NT2/D1 (cell line): ENCODE data around the gene RFC5.

Experiments used
- DNase-seq: peaks from one replicate; pipeline ENCODE4 v3.0.0-alpha.2; 2011; ENCODE audit warnings: low read depth, low spot score
- H3K27me3 ChIP-seq: 2 replicates; pipeline ENCODE4 v1.6.0; 2011; ENCODE audit warnings: mild to moderate bottlenecking; ENCODE audit not compliant: insufficient read length, insufficient read depth
- H3K36me3 ChIP-seq: 2 replicates; pipeline ENCODE4 v1.6.1; 2011; ENCODE audit warnings: mild to moderate bottlenecking, low read length, mixed read lengths; ENCODE audit not compliant: insufficient read depth, insufficient read length
- H3K4me1 ChIP-seq: 2 replicates; pipeline ENCODE4 v1.5.1; 2011; ENCODE audit not compliant: insufficient read depth, insufficient read length
- H3K4me3 ChIP-seq: 2 replicates; pipeline ENCODE4 v1.5.1; 2011; ENCODE audit warnings: low read depth; ENCODE audit not compliant: insufficient read length
- H3K9ac ChIP-seq: 2 replicates; pipeline ENCODE4 v1.6.0; 2011; ENCODE audit warnings: low read depth; ENCODE audit not compliant: insufficient read length
- H3K9me3 ChIP-seq: 2 replicates; pipeline ENCODE4 v1.5.1; 2011; ENCODE audit warnings: mild to moderate bottlenecking, low read length; ENCODE audit not compliant: insufficient read depth
- SUZ12 ChIP-seq: IDR thresholded peaks from 2 replicates; pipeline ENCODE4 v1.6.1; 2011; ENCODE audit not compliant: insufficient read length, insufficient read depth; ENCODE audit errors: extremely low read depth
- YY1 ChIP-seq: IDR thresholded peaks from 2 replicates; pipeline ENCODE4 v1.6.1; 2011; ENCODE audit not compliant: insufficient read length, insufficient read depth
- ZNF274 ChIP-seq: IDR thresholded peaks from 2 replicates; pipeline ENCODE4 v1.6.1; 2011; ENCODE audit warnings: mild to moderate bottlenecking, low read depth, low read length

The RFC5 gene

DNA sequence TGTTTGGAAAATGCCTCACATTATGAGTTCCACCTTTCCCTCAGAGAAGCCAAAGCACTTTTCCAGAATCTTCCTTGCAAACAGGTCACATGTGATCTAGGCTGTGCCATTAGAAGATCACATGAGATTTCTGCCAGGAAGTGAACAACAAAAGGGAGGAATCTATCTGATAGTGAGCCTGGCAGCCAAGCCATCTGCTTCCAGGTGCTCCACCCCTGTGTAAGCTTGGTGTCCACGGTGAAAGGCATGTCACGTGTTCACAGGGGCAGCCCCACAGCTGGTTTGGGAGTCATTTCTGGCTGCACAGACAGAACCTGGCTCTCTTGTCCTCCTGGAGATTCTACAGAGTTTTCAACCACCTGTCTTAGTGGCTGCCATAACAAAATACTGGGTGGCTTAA, 44.2 kb upstream of the RFC5 start:
- Histone ChIP-seq H3K9me3 (peaks cover 7% of the 10 kb centered on the region; the same call in 1 of the 2 replicates), H3K4me1 (no peaks in the 10 kb centered on the region), H3K36me3 (no peaks in the 10 kb centered on the region), H3K4me3 (no peak overlapping the region), H3K9ac (no peak overlapping the region), H3K27me3 (peaks cover 23% of the 10 kb centered on the region)
- DNase-seq, result no peak
- TF ChIP-seq SUZ12 (no peak), ZNF274 (no peak), YY1 (no peak)

DNA sequence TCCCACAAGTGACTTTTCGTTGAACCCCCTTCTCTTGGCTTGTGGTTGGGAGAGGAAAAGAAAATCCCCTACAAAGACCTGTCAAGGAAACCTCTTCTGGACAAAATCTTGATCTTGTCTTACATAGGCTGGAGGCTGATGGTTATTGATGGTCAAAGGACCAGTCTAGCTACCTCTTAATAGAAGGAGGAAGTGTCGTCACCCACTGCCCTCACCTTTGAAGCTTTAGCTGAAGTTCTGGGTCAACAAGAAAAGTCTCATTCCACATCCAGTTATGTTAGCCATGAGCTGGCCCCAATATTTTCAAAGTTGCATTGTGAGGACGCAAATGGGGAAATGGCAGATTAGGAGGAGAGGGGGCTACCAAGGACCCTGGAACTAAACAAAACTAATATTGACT, 41.5 kb upstream of the RFC5 start:
- no peak for TF ChIP-seq ZNF274
- TF ChIP-seq SUZ12, result no peak
- TF ChIP-seq YY1, result no peak
- H3K4me3 ChIP-seq, result no peak overlapping the region
- H3K4me1 ChIP-seq, result no peaks in the 10 kb centered on the region
- no peak for DNase-seq
- peaks cover 7% of the 10 kb centered on the region; the same call in 1 of the 2 replicates for H3K9me3 ChIP-seq
- peaks cover 6% of the 10 kb centered on the region for H3K27me3 ChIP-seq
- H3K36me3 ChIP-seq, result no peaks in the 10 kb centered on the region
- no peak overlapping the region for H3K9ac ChIP-seq

DNA sequence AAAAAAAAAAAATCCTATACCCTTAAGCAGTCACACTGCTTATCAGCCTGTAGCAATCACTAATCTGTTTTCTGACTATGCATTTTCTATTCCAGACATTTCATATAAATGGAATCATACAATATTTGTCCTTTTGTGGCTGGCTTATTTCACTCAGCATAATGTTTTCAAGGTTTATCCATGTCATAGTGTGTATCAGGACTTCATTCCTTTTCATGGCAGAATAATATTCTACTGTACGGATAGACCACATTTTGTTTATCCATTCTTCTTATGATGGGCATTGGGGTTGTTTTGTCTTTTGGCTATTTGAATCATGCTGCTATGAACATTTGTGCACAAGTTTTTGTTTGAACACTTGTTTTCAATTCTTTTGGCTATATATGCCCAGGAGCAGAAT, 39.1 kb upstream of the RFC5 start:
- no peak for TF ChIP-seq YY1
- TF ChIP-seq SUZ12, result no peak
- TF ChIP-seq ZNF274, result no peak
- Histone ChIP-seq H3K36me3 (no peaks in the 10 kb centered on the region), H3K4me3 (no peak overlapping the region), H3K27me3 (no peaks in the 10 kb centered on the region), H3K4me1 (no peaks in the 10 kb centered on the region), H3K9ac (no peak overlapping the region), H3K9me3 (no peaks in the 10 kb centered on the region)
- DNase-seq, result no peak

DNA sequence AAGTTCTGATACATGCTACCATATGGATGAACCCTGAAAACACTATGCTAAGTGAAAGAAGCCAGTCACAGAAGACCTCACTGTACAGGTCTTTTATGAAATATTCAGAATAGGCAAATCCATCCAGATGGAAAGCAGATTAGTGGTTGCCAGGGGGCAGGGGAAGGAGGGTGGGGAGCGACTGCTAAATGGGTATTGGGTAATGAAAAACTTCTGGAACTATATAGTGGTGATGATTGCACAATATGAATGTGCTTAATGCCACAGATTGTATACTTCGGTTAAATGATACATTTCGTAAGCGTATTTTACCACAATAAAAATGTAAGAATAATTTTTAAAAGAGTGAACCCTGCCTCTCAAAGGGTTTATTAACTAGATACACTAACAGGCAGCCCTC, 35.9 kb upstream of the RFC5 start:
- TF ChIP-seq ZNF274 (no peak), YY1 (no peak), SUZ12 (no peak)
- no peak for DNase-seq

DNA sequence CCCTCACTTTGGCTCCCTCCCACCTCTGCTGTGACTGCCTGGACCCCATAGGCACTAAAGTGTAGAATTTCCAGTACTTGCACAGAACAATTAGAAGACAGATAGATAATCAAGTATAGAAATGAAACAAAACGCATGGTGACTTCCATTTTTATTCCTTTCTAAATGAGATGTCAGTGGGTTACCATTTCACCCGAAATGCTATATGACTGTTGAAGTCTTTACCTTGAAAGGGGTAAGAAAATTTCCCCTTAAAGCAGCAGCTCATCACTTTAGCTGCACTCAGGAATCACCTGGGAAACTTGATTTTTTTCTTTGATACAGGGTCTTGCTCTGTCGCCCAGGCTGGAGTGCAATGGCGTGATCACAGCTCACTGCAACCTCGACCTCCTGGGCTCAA, 35.2 kb upstream of the RFC5 start:
- Histone ChIP-seq H3K27me3 (no peaks in the 10 kb centered on the region), H3K9me3 (no peaks in the 10 kb centered on the region), H3K9ac (no peak overlapping the region), H3K4me1 (no peaks in the 10 kb centered on the region), H3K36me3 (no peaks in the 10 kb centered on the region), H3K4me3 (no peak overlapping the region)
- TF ChIP-seq SUZ12 (no peak), ZNF274 (no peak), YY1 (no peak)
- DNase-seq, result no peak

More for the DNA sequence above, 35.9 kb upstream of the RFC5 start:
- Histone ChIP-seq H3K9ac (no peak overlapping the region), H3K27me3 (no peaks in the 10 kb centered on the region), H3K4me1 (no peaks in the 10 kb centered on the region), H3K9me3 (no peaks in the 10 kb centered on the region), H3K4me3 (no peak overlapping the region), H3K36me3 (no peaks in the 10 kb centered on the region)

DNA sequence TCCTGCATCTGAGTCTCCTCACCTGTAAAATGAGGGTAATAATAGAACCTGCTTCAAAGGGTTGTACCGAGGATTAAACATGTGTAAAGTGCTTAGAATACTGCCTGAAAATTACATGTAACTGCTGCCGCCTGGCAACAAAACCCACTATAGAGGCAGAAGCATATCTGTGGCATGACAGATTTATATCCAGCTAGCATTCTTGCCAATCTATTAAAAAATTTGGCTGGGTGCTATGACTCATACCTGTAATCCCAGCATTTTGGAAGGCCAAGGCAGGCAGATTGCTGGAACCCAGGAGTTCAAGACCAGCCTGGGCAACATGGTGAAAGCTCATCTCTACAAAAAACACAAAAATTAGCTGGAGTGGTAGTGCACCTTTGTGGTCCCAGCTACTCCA, 31.3 kb upstream of the RFC5 start:
- Histone ChIP-seq H3K9ac (no peak overlapping the region), H3K4me1 (no peaks in the 10 kb centered on the region), H3K27me3 (no peaks in the 10 kb centered on the region), H3K4me3 (no peak overlapping the region), H3K36me3 (no peaks in the 10 kb centered on the region), H3K9me3 (no peaks in the 10 kb centered on the region)
- no peak for DNase-seq
- TF ChIP-seq YY1 (no peak), SUZ12 (no peak), ZNF274 (no peak)

DNA sequence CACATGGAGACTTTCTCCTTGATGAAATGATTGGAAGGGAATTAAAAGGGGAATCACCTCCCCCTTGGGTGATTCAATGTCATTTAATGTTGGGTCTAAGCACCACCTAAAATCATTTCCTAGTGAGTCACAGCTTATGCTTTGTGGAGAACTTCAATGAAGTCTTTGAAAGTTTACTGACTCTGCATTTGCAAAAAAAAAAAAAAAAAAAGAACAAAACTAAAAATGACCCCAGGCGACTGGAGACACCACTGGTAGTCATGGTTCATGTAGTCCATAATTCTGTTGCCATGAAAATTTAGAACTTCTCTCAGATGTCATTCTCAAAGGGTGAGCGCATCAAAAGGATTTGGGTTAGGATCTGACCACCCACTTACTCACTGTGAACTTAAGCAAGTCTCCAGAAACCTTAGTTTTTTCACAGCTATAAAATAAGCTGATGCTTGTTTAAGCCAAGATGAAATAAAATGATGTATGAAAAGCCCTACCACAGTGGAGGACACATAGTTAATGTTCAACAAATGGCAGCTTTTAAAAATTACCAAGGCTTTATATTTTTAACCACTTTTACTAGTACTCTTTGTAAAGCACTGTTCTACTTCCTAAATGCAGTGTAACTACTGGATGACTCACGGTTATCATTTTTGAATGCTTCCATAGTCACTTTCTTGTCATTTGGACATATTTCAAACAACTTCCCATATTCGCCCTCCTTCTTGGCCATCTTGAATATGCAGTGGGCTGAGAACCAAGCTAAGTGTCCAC, 29.6 kb upstream of the RFC5 start:
- no peaks in the 10 kb centered on the region for H3K36me3 ChIP-seq
- no peak for DNase-seq
- no peaks in the 10 kb centered on the region for H3K9me3 ChIP-seq
- H3K9ac ChIP-seq, result no peak overlapping the region
- H3K4me3 ChIP-seq, result no peak overlapping the region
- no peak for TF ChIP-seq ZNF274
- no peak for TF ChIP-seq YY1
- no peak for TF ChIP-seq SUZ12
- no peaks in the 10 kb centered on the region for H3K27me3 ChIP-seq
- no peaks in the 10 kb centered on the region for H3K4me1 ChIP-seq
